A673 (cell line): Measurements from ENCODE around the gene STRIP1. TPM values are rescaled to one million over a fixed set of nuclear protein-coding genes. Genes with fewer than 3 reads are reported as not detected.

Experiments
- BruUV-seq: library from RNA; stranded (reverse); fragments of 400-500 nt; replicated peaks from 2 replicates; lab custom pipeline; 2021; lab: Mats Ljungman, UMichigan
- CTCF ChIA-PET: fragments of 300-600 bp; sonication (Branson Sonifier 250); formaldehyde crosslinking; loops from one replicate; lab custom pipeline; 2022; ENCODE audit warnings: antibody characterized with exemption; lab: Charles Lee
- POLR2A ChIA-PET: fragments of 300-600 bp; sonication (Branson Sonifier 250); formaldehyde crosslinking; loops from one replicate; lab custom pipeline; 2022; ENCODE audit warnings: antibody characterized with exemption; ENCODE audit not compliant: low non-redundant PET; lab: Charles Lee
- DNase-seq: peaks from one replicate; pipeline ENCODE4 v3.0.0-alpha.2; 2015; ENCODE audit warnings: low spot score
- H3K27ac ChIP-seq: fragments of 200-600 bp; sonication (generic); 2 replicates; pipeline ENCODE4 v1.5.1; 2016; ENCODE audit warnings: mixed run types, low read depth, mild to moderate bottlenecking, mixed read lengths, antibody characterized with exemption, low read length; ENCODE audit not compliant: poor library complexity, severe bottlenecking
- H3K27me3 ChIP-seq: fragments of 200-600 bp; sonication (generic); replicated peaks from 2 replicates; pipeline ENCODE4 v1.6.1; 2017; ENCODE audit warnings: mixed run types, low read depth, mild to moderate bottlenecking, mixed read lengths, antibody characterized with exemption, low read length; ENCODE audit not compliant: insufficient read depth, poor library complexity
- H3K36me3 ChIP-seq: fragments of 200-600 bp; sonication (generic); 2 replicates; pipeline ENCODE4 v1.6.1; 2016; ENCODE audit warnings: mixed run types, mild to moderate bottlenecking, mixed read lengths, antibody characterized with exemption, low read length; ENCODE audit not compliant: insufficient read depth, poor library complexity, severe bottlenecking
- H3K4me1 ChIP-seq: fragments of 200-600 bp; sonication (generic); 2 replicates; pipeline ENCODE4 v1.6.1; 2017; ENCODE audit warnings: mixed run types, mild to moderate bottlenecking, mixed read lengths, antibody characterized with exemption, low read length; ENCODE audit not compliant: insufficient read depth, poor library complexity, severe bottlenecking
- H3K4me3 ChIP-seq: fragments of 200-600 bp; sonication (generic); 2 replicates; pipeline ENCODE4 v1.5.1; 2016; ENCODE audit warnings: low read depth, mixed run types, mild to moderate bottlenecking, mixed read lengths, low read length; ENCODE audit not compliant: poor library complexity, severe bottlenecking
- H3K9me3 ChIP-seq: fragments of 200-600 bp; sonication (generic); 2 replicates; pipeline ENCODE4 v1.6.1; 2016; ENCODE audit warnings: mixed run types, low read depth, mild to moderate bottlenecking, mixed read lengths, antibody characterized with exemption, low read length; ENCODE audit not compliant: poor library complexity, severe bottlenecking
- EZH2 ChIP-seq: fragments of 200-600 bp; sonication (generic); IDR thresholded peaks from 2 replicates; pipeline ENCODE4 v1.6.1; 2017; ENCODE audit warnings: borderline replicate concordance, low read depth, mild to moderate bottlenecking, mixed read lengths, antibody characterized with exemption, low read length; ENCODE audit not compliant: poor library complexity, severe bottlenecking
- intact Hi-C: fragments of 100-400 bp; cut with micrococcal nuclease; formaldehyde crosslinking; loops from one replicate; pipeline ENCODE4 v1.10.0; 2022; ENCODE audit not compliant: unreplicated experiment
- total RNA-seq: library from RNA; stranded (reverse); gene quantifications from 2 replicates; pipeline ENCODE4 v1.2.3, GENCODE V29; 2021
- TF ChIP-seq, protein P1 (sequence below): fragments of 300-800, 200-600 bp; sonication (generic); conservative IDR thresholded peaks from 2 replicates; pipeline ENCODE4 v1.5.1; 2017; ENCODE audit warnings: low read depth, mild to moderate bottlenecking, antibody characterized with exemption, low read length, moderate library complexity, mixed read lengths

The STRIP1 gene
- total RNA-seq, 1 experiment from 2014 or later = 57.7 TPM

DNA sequence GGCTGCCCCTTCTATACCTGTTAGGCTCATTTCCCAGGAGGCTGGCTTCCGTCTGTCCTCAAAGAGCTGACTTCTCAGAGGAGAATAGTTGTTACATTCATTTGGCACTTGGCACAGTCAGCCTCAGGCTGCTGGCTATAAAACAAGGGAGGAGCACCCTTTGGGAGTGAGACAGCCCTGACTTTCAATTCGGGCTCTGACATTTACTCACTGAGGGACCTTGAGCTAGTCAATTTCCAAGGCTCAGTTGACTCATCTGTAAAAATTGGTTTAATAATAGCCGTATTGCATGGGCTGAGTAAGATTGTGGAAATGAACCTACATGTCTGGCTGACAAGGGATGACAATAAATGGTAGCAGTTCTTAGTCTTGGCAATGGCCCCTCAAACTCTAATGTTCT, 22.4 kb downstream of the STRIP1 start:
- ChIA-PET CTCF (no interaction called here), POLR2A (no interaction called here)
- H3K36me3 ChIP-seq = peaks cover 47% of the 10 kb centered on the region
- H3K4me3 ChIP-seq = no peak overlapping the region
- intact Hi-C loops = no loop called here
- BruUV-seq = no TSS peak
- H3K27me3 ChIP-seq = no peaks in the 10 kb centered on the region
- TF ChIP-seq EZH2 = no peak
- TF ChIP-seq, protein P1, sequence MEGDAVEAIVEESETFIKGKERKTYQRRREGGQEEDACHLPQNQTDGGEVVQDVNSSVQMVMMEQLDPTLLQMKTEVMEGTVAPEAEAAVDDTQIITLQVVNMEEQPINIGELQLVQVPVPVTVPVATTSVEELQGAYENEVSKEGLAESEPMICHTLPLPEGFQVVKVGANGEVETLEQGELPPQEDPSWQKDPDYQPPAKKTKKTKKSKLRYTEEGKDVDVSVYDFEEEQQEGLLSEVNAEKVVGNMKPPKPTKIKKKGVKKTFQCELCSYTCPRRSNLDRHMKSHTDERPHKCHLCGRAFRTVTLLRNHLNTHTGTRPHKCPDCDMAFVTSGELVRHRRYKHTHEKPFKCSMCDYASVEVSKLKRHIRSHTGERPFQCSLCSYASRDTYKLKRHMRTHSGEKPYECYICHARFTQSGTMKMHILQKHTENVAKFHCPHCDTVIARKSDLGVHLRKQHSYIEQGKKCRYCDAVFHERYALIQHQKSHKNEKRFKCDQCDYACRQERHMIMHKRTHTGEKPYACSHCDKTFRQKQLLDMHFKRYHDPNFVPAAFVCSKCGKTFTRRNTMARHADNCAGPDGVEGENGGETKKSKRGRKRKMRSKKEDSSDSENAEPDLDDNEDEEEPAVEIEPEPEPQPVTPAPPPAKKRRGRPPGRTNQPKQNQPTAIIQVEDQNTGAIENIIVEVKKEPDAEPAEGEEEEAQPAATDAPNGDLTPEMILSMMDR = no peak
- DNase-seq = no peak
- H3K4me1 ChIP-seq = no peaks in the 10 kb centered on the region
- H3K9me3 ChIP-seq = no peaks in the 10 kb centered on the region
- no peak overlapping the region for H3K27ac ChIP-seq

DNA sequence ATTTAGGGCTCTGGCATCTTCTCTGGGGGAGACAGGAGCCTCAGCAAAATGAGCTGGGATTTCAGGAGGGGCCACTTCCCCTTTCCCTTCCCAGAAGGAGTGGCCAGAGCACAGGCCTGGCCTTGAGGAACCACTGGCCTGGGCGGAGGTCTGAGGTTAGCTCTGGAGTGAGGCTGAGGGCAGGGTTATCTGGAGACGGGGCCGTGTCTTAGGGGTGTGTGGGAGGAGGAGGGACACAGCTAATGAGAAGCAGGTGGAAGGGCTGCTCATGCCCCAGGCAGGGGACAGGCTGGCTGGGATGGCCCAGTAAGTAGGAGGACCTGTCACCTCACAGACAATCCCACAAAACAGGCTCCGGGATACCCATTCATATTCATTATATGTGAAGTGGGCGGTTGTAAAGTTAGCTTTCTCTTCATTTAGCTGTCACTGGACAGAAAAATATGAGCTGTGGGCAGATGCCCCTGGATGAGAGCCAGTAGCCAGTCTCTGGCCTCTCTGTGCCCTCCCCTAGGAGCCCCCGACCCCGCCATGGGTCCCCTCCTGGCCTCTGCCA, 23.6 kb downstream of the STRIP1 start:
- no peak overlapping the region for H3K27ac ChIP-seq
- ChIA-PET POLR2A (no interaction called here), CTCF (no interaction called here)
- H3K36me3 ChIP-seq = peaks cover 44% of the 10 kb centered on the region
- no peak for DNase-seq
- intact Hi-C loops = no loop called here
- H3K4me3 ChIP-seq = no peak overlapping the region
- TF ChIP-seq, protein P1 = no peak
- no TSS peak for BruUV-seq
- no peaks in the 10 kb centered on the region for H3K4me1 ChIP-seq
- no peaks in the 10 kb centered on the region for H3K9me3 ChIP-seq
- H3K27me3 ChIP-seq = no peaks in the 10 kb centered on the region

DNA sequence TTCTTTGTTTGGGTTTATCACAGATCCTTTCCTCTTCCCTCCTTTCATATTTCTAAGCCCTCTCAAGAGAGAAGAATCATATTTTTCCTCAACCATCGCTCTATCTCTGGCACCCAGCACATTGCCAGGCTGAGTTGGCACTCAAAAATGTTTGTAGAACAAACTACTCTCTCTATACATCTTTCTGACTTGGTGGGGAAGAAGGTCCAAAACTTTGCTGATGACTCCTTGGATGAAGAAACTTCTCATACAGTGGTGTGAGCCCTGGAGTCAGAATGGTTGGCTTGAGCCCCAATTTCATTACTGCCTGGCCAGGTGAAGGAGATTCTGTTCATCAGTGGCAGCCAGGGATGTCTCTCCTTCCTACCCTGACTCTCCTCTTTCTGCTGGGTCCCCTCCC, 24.2 kb downstream of the STRIP1 start:
- POLR2A ChIA-PET = no interaction called here
- no peak overlapping the region for H3K27ac ChIP-seq
- peaks cover 39% of the 10 kb centered on the region for H3K36me3 ChIP-seq
- no peak for TF ChIP-seq EZH2
- TF ChIP-seq, protein P1 = no peak
- DNase-seq = no peak
- intact Hi-C loops = no loop called here
- BruUV-seq = no TSS peak
- H3K4me1 ChIP-seq = no peaks in the 10 kb centered on the region
- no peaks in the 10 kb centered on the region for H3K27me3 ChIP-seq
- no peaks in the 10 kb centered on the region for H3K9me3 ChIP-seq
- CTCF ChIA-PET = no interaction called here
- no peak overlapping the region for H3K4me3 ChIP-seq
